NT2/D1 (cell line): ENCODE data around the gene UBASH3B.

Source experiments
- SUZ12 ChIP-seq: IDR thresholded peaks from 2 replicates; pipeline ENCODE4 v1.6.1; 2011; ENCODE audit not compliant: insufficient read length, insufficient read depth; ENCODE audit errors: extremely low read depth
- YY1 ChIP-seq: IDR thresholded peaks from 2 replicates; pipeline ENCODE4 v1.6.1; 2011; ENCODE audit not compliant: insufficient read length, insufficient read depth
- ZNF274 ChIP-seq: IDR thresholded peaks from 2 replicates; pipeline ENCODE4 v1.6.1; 2011; ENCODE audit warnings: mild to moderate bottlenecking, low read depth, low read length

- no peak for TF ChIP-seq ZNF274
- TF ChIP-seq YY1, result no peak
- TF ChIP-seq SUZ12, result no peak
These were observed 38.2 kb upstream of the UBASH3B start for GRCh38 chr11:122617297-122617696.
